Loucy (cell line): Measurements from ENCODE around the gene CCDC88C.

ENCODE experiments used
- H2AFZ ChIP-seq: fragments of 200-600 bp; sonication (generic); 2 replicates; pipeline ENCODE4 v1.6.0; 2016; ENCODE audit warnings: antibody characterized with exemption, mild to moderate bottlenecking, low read length, moderate library complexity
- H3F3A ChIP-seq: fragments of 200-600 bp; 2 replicates; pipeline ENCODE4 v1.6.0; 2016; ENCODE audit warnings: antibody characterized with exemption, low read depth, mild to moderate bottlenecking
- H3K27me3 ChIP-seq: fragments of 200-600 bp; sonication (generic); 2 replicates; pipeline ENCODE4 v1.6.1; 2014; ENCODE audit warnings: low read length, mild to moderate bottlenecking; ENCODE audit not compliant: insufficient read depth, poor library complexity, severe bottlenecking
- H3K36me3 ChIP-seq: fragments of 200-600 bp; sonication (generic); 2 replicates; pipeline ENCODE4 v1.6.1; 2016; ENCODE audit warnings: low read length; ENCODE audit not compliant: insufficient read depth
- H3K4me1 ChIP-seq: fragments of 200-600 bp; sonication (generic); 2 replicates; pipeline ENCODE4 v1.5.1; 2014; ENCODE audit warnings: low read length, mild to moderate bottlenecking; ENCODE audit not compliant: insufficient read depth, poor library complexity, severe bottlenecking
- H3K4me2 ChIP-seq: fragments of 200-600 bp; sonication (generic); 2 replicates; pipeline ENCODE4 v1.6.0; 2014; ENCODE audit warnings: antibody characterized with exemption, low read length, low read depth, mild to moderate bottlenecking; ENCODE audit not compliant: poor library complexity, severe bottlenecking
- H3K4me3 ChIP-seq: fragments of 200-600 bp; sonication (generic); 2 replicates; pipeline ENCODE4 v1.5.1; 2014; ENCODE audit warnings: low read length, mild to moderate bottlenecking, mixed read lengths; ENCODE audit not compliant: poor library complexity, severe bottlenecking
- H3K79me2 ChIP-seq: fragments of 200-600 bp; sonication (generic); 2 replicates; pipeline ENCODE4 v1.6.1; 2014; ENCODE audit warnings: low read length; ENCODE audit not compliant: insufficient read depth
- H3K9ac ChIP-seq: fragments of 200-600 bp; sonication (generic); 2 replicates; pipeline ENCODE4 v1.6.0; 2014; ENCODE audit warnings: mild to moderate bottlenecking, low read depth, low read length, moderate library complexity; ENCODE audit not compliant: poor library complexity, severe bottlenecking
- H3K9me2 ChIP-seq: fragments of 200-600 bp; sonication (generic); replicated peaks from 2 replicates; pipeline ENCODE4 v1.6.1; 2016; ENCODE audit warnings: low read depth, low read length, mixed read lengths
- H3K9me3 ChIP-seq: fragments of 200-600 bp; sonication (generic); 2 replicates; pipeline ENCODE4 v1.6.1; 2014; ENCODE audit warnings: mild to moderate bottlenecking, antibody characterized with exemption, low read length, low read depth; ENCODE audit not compliant: insufficient read depth
- H4K20me1 ChIP-seq: fragments of 200-600 bp; sonication (generic); 2 replicates; pipeline ENCODE4 v1.6.0; 2014; ENCODE audit warnings: antibody characterized with exemption, low read length, mild to moderate bottlenecking; ENCODE audit not compliant: insufficient read depth, poor library complexity, severe bottlenecking
- CTCF ChIP-seq: fragments of 200-600 bp; sonication (generic); conservative IDR thresholded peaks from 2 replicates; pipeline ENCODE4 v1.5.1; 2014; ENCODE audit warnings: mild to moderate bottlenecking, antibody characterized with exemption, low read length
- EZH2phosphoT487 ChIP-seq: fragments of 200-600 bp; IDR thresholded peaks from 2 replicates; pipeline ENCODE4 v1.6.1; 2018; ENCODE audit warnings: antibody characterized with exemption, mild to moderate bottlenecking, moderate library complexity, borderline replicate concordance

The CCDC88C gene

GRCh38 chr14:91337699-91338335, 79.8 kb downstream of the CCDC88C start:
- H3K36me3 ChIP-seq, result peaks cover 98% of the 10 kb centered on the region; the same call in 1 of the 2 replicates
- no peaks in the 10 kb centered on the region for H3F3A ChIP-seq
- no peak overlapping the region for H3K4me3 ChIP-seq

GRCh38 chr14:91336093-91336450, 81.5 kb downstream of the CCDC88C start:
- Histone ChIP-seq H4K20me1 (no peaks in the 10 kb centered on the region), H3F3A (no peaks in the 10 kb centered on the region), H3K4me1 (no peaks in the 10 kb centered on the region), H3K9me2 (no peaks in the 10 kb centered on the region), H3K79me2 (no peaks in the 10 kb centered on the region), H3K9me3 (no peaks in the 10 kb centered on the region), H3K27me3 (no peaks in the 10 kb centered on the region), H3K4me2 (no peak overlapping the region), H2AFZ (no peak overlapping the region), H3K9ac (no peak overlapping the region), H3K36me3 (peaks cover 96% of the 10 kb centered on the region; the same call in 1 of the 2 replicates), H3K4me3 (no peak overlapping the region)
- TF ChIP-seq CTCF, result no peak
- no peak for TF ChIP-seq EZH2phosphoT487

More at GRCh38 chr14:91337699-91338335, 79.8 kb downstream of the CCDC88C start:
- Histone ChIP-seq H3K79me2 (peaks cover 1% of the 10 kb centered on the region; the same call in 1 of the 2 replicates), H2AFZ (no peak overlapping the region), H4K20me1 (peaks cover 5% of the 10 kb centered on the region), H3K27me3 (no peaks in the 10 kb centered on the region), H3K4me2 (no peak overlapping the region), H3K4me1 (peaks cover 5% of the 10 kb centered on the region), H3K9me3 (no peaks in the 10 kb centered on the region), H3K9me2 (no peaks in the 10 kb centered on the region), H3K9ac (no peak overlapping the region)
- TF ChIP-seq CTCF (no peak), EZH2phosphoT487 (no peak)

- TF ChIP-seq CTCF (no peak), EZH2phosphoT487 (no peak)
- no peaks in the 10 kb centered on the region; the same call in 1 of the 2 replicates for H3K79me2 ChIP-seq
Measured at GRCh38 chr14:91335191-91336092, 82.2 kb downstream of the CCDC88C start.

More at GRCh38 chr14:91335191-91336092, 82.2 kb downstream of the CCDC88C start:
- no peaks in the 10 kb centered on the region for H3K9me3 ChIP-seq
- no peak overlapping the region for H3K4me3 ChIP-seq
- no peak overlapping the region for H2AFZ ChIP-seq
- H3K36me3 ChIP-seq, result peaks cover 90% of the 10 kb centered on the region; the same call in 1 of the 2 replicates
- no peak overlapping the region for H3K9ac ChIP-seq
- no peaks in the 10 kb centered on the region for H3K27me3 ChIP-seq
- no peaks in the 10 kb centered on the region for H4K20me1 ChIP-seq
- H3K4me1 ChIP-seq, result no peaks in the 10 kb centered on the region
- H3F3A ChIP-seq, result no peaks in the 10 kb centered on the region
- H3K9me2 ChIP-seq, result no peaks in the 10 kb centered on the region
- no peak overlapping the region for H3K4me2 ChIP-seq
